WTC11 (cell line): Measurements from ENCODE around the gene FCHSD2. TPM values are rescaled to one million over a fixed set of nuclear protein-coding genes. Genes with fewer than 3 reads are reported as not detected.
"Not testable (repeated sequence)": the region's sequence is repeated elsewhere in the genome, so short reads cannot be mapped to it uniquely, and the experiment has no call there.

ENCODE experiments used
- ATAC-seq: fragments of 200-7000 bp; cut with Tn5 transposase; 2 replicates; pipeline ENCODE4 v1.10.0; 2021; ENCODE audit warnings: mild to moderate bottlenecking, moderate library complexity
- CTCF ChIA-PET: fragments of 300-600 bp; sonication (Branson Sonifier 250); formaldehyde crosslinking; loops from one replicate; lab custom pipeline; 2021; ENCODE audit warnings: antibody characterized with exemption; lab: Charles Lee
- POLR2A ChIA-PET: fragments of 350-600 bp; sonication (Branson Sonifier 250); formaldehyde crosslinking; loops from one replicate; lab custom pipeline; 2021; ENCODE audit warnings: antibody characterized with exemption; lab: Charles Lee
- DNase-seq: peaks from one replicate; pipeline ENCODE4 v3.0.0; 2021; ENCODE audit warnings: low spot score
- H3K27ac Mint-ChIP-seq: 2 replicates; pipeline ENCODE4 v1.8.0; 2021; ENCODE audit warnings: mixed read lengths
- H3K27me3 Mint-ChIP-seq: 2 replicates; pipeline ENCODE4 v1.8.0; 2021; ENCODE audit warnings: low read depth, mild to moderate bottlenecking, moderate library complexity, mixed read lengths
- H3K36me3 Mint-ChIP-seq: 2 replicates; pipeline ENCODE4 v1.8.0; 2021; ENCODE audit warnings: mixed read lengths
- H3K4me1 Mint-ChIP-seq: 2 replicates; pipeline ENCODE4 v1.8.0; 2022; ENCODE audit warnings: mixed read lengths
- H3K4me3 Mint-ChIP-seq: 2 replicates; pipeline ENCODE4 v1.8.0; 2021; ENCODE audit warnings: mild to moderate bottlenecking, moderate library complexity, mixed read lengths
- H3K9me3 Mint-ChIP-seq: 2 replicates; pipeline ENCODE4 v1.8.0; 2021; ENCODE audit warnings: mixed read lengths
- AR ChIP-seq: fragments of 250-450 bp; sonication (Bioruptor Pico); IDR thresholded peaks from 2 replicates; pipeline ENCODE4 v1.9.0; 2021; ENCODE audit warnings: mild to moderate bottlenecking
- ATF6 ChIP-seq: sonication (generic); formaldehyde crosslinking; IDR thresholded peaks from 2 replicates; pipeline ENCODE4 v1.8.1; 2023; ENCODE audit warnings: mild to moderate bottlenecking, missing genetic modification reagents
- CREM ChIP-seq: sonication (generic); formaldehyde crosslinking; IDR thresholded peaks from 2 replicates; pipeline ENCODE4 v1.8.1; 2022; ENCODE audit warnings: mild to moderate bottlenecking, missing genetic modification reagents, moderate library complexity
- E2F1 ChIP-seq: sonication (generic); formaldehyde crosslinking; IDR thresholded peaks from 2 replicates; pipeline ENCODE4 v1.8.0; 2022; ENCODE audit warnings: mild to moderate bottlenecking, missing genetic modification reagents
- E2F4 ChIP-seq: sonication (generic); formaldehyde crosslinking; IDR thresholded peaks from 2 replicates; pipeline ENCODE4 v1.8.1; 2022; ENCODE audit warnings: low read depth, mild to moderate bottlenecking, moderate library complexity, missing genetic modification reagents, borderline replicate concordance
- HMGXB4 ChIP-seq: sonication (generic); formaldehyde crosslinking; IDR thresholded peaks from 2 replicates; pipeline ENCODE4 v1.8.1; 2023; ENCODE audit warnings: mild to moderate bottlenecking, moderate library complexity, missing genetic modification reagents
- MLX ChIP-seq: sonication (generic); formaldehyde crosslinking; IDR thresholded peaks from 2 replicates; pipeline ENCODE4 v1.8.1; 2023; ENCODE audit warnings: mild to moderate bottlenecking, missing genetic modification reagents, moderate library complexity
- NR1H2 ChIP-seq: sonication (generic); formaldehyde crosslinking; IDR thresholded peaks from 2 replicates; pipeline ENCODE4 v1.9.0; 2021; ENCODE audit warnings: mild to moderate bottlenecking, moderate library complexity, missing genetic modification reagents
- NR2C2 ChIP-seq: sonication (generic); formaldehyde crosslinking; IDR thresholded peaks from 2 replicates; pipeline ENCODE4 v1.8.0; 2022; ENCODE audit warnings: mild to moderate bottlenecking, missing genetic modification reagents
- SP1 ChIP-seq: sonication (generic); formaldehyde crosslinking; conservative IDR thresholded peaks from 2 replicates; pipeline ENCODE4 v1.8.1; 2022; ENCODE audit warnings: missing genetic modification reagents
- TEAD1 ChIP-seq: sonication (generic); formaldehyde crosslinking; IDR thresholded peaks from 2 replicates; pipeline ENCODE4 v1.8.0; 2022; ENCODE audit warnings: mild to moderate bottlenecking, missing genetic modification reagents
- TP53 ChIP-seq: sonication (generic); formaldehyde crosslinking; IDR thresholded peaks from 2 replicates; pipeline ENCODE4 v1.8.1; 2023; ENCODE audit warnings: mild to moderate bottlenecking, missing genetic modification reagents
- USF2 ChIP-seq: sonication (generic); formaldehyde crosslinking; IDR thresholded peaks from 2 replicates; pipeline ENCODE4 v1.8.1; 2023; ENCODE audit warnings: mild to moderate bottlenecking, missing genetic modification reagents, moderate library complexity
- ZBTB21 ChIP-seq: sonication (generic); formaldehyde crosslinking; IDR thresholded peaks from 2 replicates; pipeline ENCODE4 v1.8.1; 2023; ENCODE audit warnings: mild to moderate bottlenecking, missing genetic modification reagents, borderline replicate concordance
- ZMAT4 ChIP-seq: fragments of 250-450 bp; sonication (Bioruptor Pico); IDR thresholded peaks from 2 replicates; pipeline ENCODE4 v1.9.0; 2021; ENCODE audit warnings: mild to moderate bottlenecking
- ZNF317 ChIP-seq: sonication (generic); formaldehyde crosslinking; IDR thresholded peaks from 2 replicates; pipeline ENCODE4 v1.8.1; 2023; ENCODE audit warnings: low read depth, mild to moderate bottlenecking, moderate library complexity, missing genetic modification reagents, borderline replicate concordance
- ZNF396 ChIP-seq: fragments of 250-450 bp; sonication (Bioruptor Pico); IDR thresholded peaks from 2 replicates; pipeline ENCODE4 v1.8.0; 2021; ENCODE audit warnings: mild to moderate bottlenecking, moderate library complexity, borderline replicate concordance
- ZNF425 ChIP-seq: fragments of 250-450 bp; sonication (Bioruptor Pico); conservative IDR thresholded peaks from 2 replicates; pipeline ENCODE4 v1.9.0; 2021; ENCODE audit warnings: mild to moderate bottlenecking
- total RNA-seq: library from RNA; stranded (reverse); gene quantifications from 3 replicates; pipeline ENCODE4 v1.2.3, GENCODE V29; 2021

The FCHSD2 gene
- total RNA-seq, 1 experiment from 2014 or later, result 10.1 TPM

GRCh38 chr11:73124800-73125199 is 17.3 kb downstream of the FCHSD2 start (continued):
- TF ChIP-seq ZNF425 (CRISPR knock-in tag), result no peak
- no peak for TF ChIP-seq ZBTB21
- TF ChIP-seq, all 79 proteins: peak for 0

GRCh38 chr11:73123892-73124291 is 18.2 kb downstream of the FCHSD2 start:
- not testable (repeated sequence) for H3K36me3 Mint-ChIP-seq, ATAC-seq
- peaks cover 11% of the 10 kb centered on the region; the same call in 1 of the 2 replicates for H3K9me3 Mint-ChIP-seq

GRCh38 chr11:73121692-73122091 is 20.4 kb downstream of the FCHSD2 start:
- H3K4me1 Mint-ChIP-seq, result no peaks in the 10 kb centered on the region
- peaks cover 11% of the 10 kb centered on the region; the same call in 1 of the 2 replicates for H3K9me3 Mint-ChIP-seq
- H3K36me3 Mint-ChIP-seq, result peaks cover 3% of the 10 kb centered on the region; the same call in 1 of the 2 replicates
- no peak overlapping the region for H3K27ac Mint-ChIP-seq
- no peaks in the 10 kb centered on the region for H3K27me3 Mint-ChIP-seq
- no peak for ATAC-seq
- POLR2A ChIA-PET, result no interaction called here
- CTCF ChIA-PET, result interaction anchor here (0.9 to 1.2 kb wide), 2 partner anchors 21 to 121 kb away, joined by 3 to 4 read pairs; no protein-coding TSS in a partner anchor
- H3K4me3 Mint-ChIP-seq, result no peak overlapping the region
- no peak for DNase-seq
- TF ChIP-seq ZNF317 (CRISPR knock-in tag) (no peak), MLX (CRISPR knock-in tag) (no peak), NR1H2 (CRISPR knock-in tag) (no peak), AR (no peak), NR2C2 (CRISPR knock-in tag) (no peak), ZMAT4 (CRISPR knock-in tag) (no peak), HMGXB4 (CRISPR knock-in tag) (no peak), USF2 (CRISPR knock-in tag) (no peak), ZNF396 (CRISPR knock-in tag) (no peak), ATF6 (CRISPR knock-in tag) (no peak), CREM (CRISPR knock-in tag) (no peak), TEAD1 (CRISPR knock-in tag) (no peak), E2F1 (CRISPR knock-in tag) (no peak), TP53 (CRISPR knock-in tag) (no peak), E2F4 (CRISPR knock-in tag) (no peak), SP1 (CRISPR knock-in tag) (no peak)

More at GRCh38 chr11:73123892-73124291, 18.2 kb downstream of the FCHSD2 start:
- H3K27me3 Mint-ChIP-seq, H3K27ac Mint-ChIP-seq, H3K4me3 Mint-ChIP-seq, DNase-seq, H3K4me1 Mint-ChIP-seq, POLR2A ChIA-PET: not testable (repeated sequence)
- CTCF ChIA-PET, result interaction anchor here (0.8 to 2.6 kb wide), 2 partner anchors 19 to 292 kb away, joined by 3 to 13 read pairs; partner anchors contain the start of gene FCHSD2
